ENCODE results near the gene PPP2R2B. TPM values are rescaled to one million over a fixed set of nuclear protein-coding genes. Genes with fewer than 3 reads are reported as not detected.

Gene PPP2R2B
- polyA plus RNA-seq, 1 donor (not counting 4 experiments of a cell fraction or from before 2014, with no cell fraction given), result 0.33 TPM

- no peak for DNase-seq (ENCODE audit: low read depth, low spot score)
- H3K36me3 ChIP-seq (ENCODE audit: control insufficient read depth in 2 of 2, extremely low read depth in 1 of 2, insufficient read depth in 2 of 2, low read length in 2 of 2), result no peaks in the 10 kb centered on the region
- no peaks in the 10 kb centered on the region for H3K27me3 ChIP-seq (ENCODE audit: control insufficient read depth, extremely low read depth, insufficient read depth, low read length)
- FAIRE-seq, result no peak
- no peak overlapping the region for H3K27ac ChIP-seq (ENCODE audit: control insufficient read depth, insufficient read depth, low read length)
- H3K79me2 ChIP-seq (ENCODE audit: control insufficient read depth, insufficient read depth, low read length), result no peaks in the 10 kb centered on the region
- H3K9ac ChIP-seq (ENCODE audit: control insufficient read depth, extremely low read depth, insufficient read depth, low read length), result no peak overlapping the region
- dilution Hi-C loops (cut with MboI; ENCODE audit: extremely low pct_ligation_motif_present, low sequenced_read_pairs), result no loop called here
- H3K4me2 ChIP-seq (ENCODE audit: control insufficient read depth, extremely low read depth, insufficient read depth, low read depth, low read length), result no peak overlapping the region
- H3K9me3 ChIP-seq (ENCODE audit: control insufficient read depth, low read depth, low read length), result no peaks in the 10 kb centered on the region
- H2AFZ ChIP-seq (ENCODE audit: control insufficient read depth, low read length), result no peak overlapping the region
- no peaks in the 10 kb centered on the region for H3K9me1 ChIP-seq (ENCODE audit: control insufficient read depth, extremely low read depth, insufficient read depth, low read length)
- H3K4me3 ChIP-seq (ENCODE audit: control insufficient read depth in 2 of 3, extremely low read depth in 1 of 3, insufficient read depth in 2 of 3, low read depth in 1 of 3, low read length in 3 of 3), result no peak overlapping the region
- H4K20me1 ChIP-seq (ENCODE audit: control insufficient read depth, extremely low read depth, insufficient read depth, low read length), result no peaks in the 10 kb centered on the region
- H3K4me1 ChIP-seq (ENCODE audit: control insufficient read depth, extremely low read depth, insufficient read depth, low read length), result no peaks in the 10 kb centered on the region
- no peak for TF ChIP-seq CTCF (optimal IDR thresholded peaks at IDR 0.05 in 1 of 3, IDR thresholded peaks at IDR 0.05 in 1 of 3, conservative IDR thresholded peaks at IDR 0.05 in 1 of 3; ENCODE audit: extremely low read depth in 1 of 3, insufficient read depth in 2 of 3, low read length in 3 of 3)
- TF ChIP-seq EZH2 (IDR thresholded peaks at IDR 0.05; ENCODE audit: low read length), result no peak
Observed at GRCh38 chr5:146599261-146599660, 279.3 kb downstream of the PPP2R2B start.

- Histone ChIP-seq H4K20me1 (ENCODE audit: control insufficient read depth, extremely low read depth, insufficient read depth, low read length) (no peaks in the 10 kb centered on the region), H3K27ac (ENCODE audit: control insufficient read depth, insufficient read depth, low read length) (no peak overlapping the region), H2AFZ (ENCODE audit: control insufficient read depth, low read length) (no peak overlapping the region), H3K9me3 (ENCODE audit: control insufficient read depth, low read depth, low read length) (no peaks in the 10 kb centered on the region), H3K9ac (ENCODE audit: control insufficient read depth, extremely low read depth, insufficient read depth, low read length) (no peak overlapping the region), H3K27me3 (ENCODE audit: control insufficient read depth, extremely low read depth, insufficient read depth, low read length) (no peaks in the 10 kb centered on the region), H3K4me2 (ENCODE audit: control insufficient read depth, extremely low read depth, insufficient read depth, low read depth, low read length) (no peak overlapping the region), H3K4me1 (ENCODE audit: control insufficient read depth, extremely low read depth, insufficient read depth, low read length) (no peaks in the 10 kb centered on the region), H3K79me2 (ENCODE audit: control insufficient read depth, insufficient read depth, low read length) (no peaks in the 10 kb centered on the region), H3K9me1 (ENCODE audit: control insufficient read depth, extremely low read depth, insufficient read depth, low read length) (no peaks in the 10 kb centered on the region), H3K36me3 (ENCODE audit: control insufficient read depth in 2 of 2, extremely low read depth in 1 of 2, insufficient read depth in 2 of 2, low read length in 2 of 2) (no peaks in the 10 kb centered on the region), H3K4me3 (ENCODE audit: control insufficient read depth in 2 of 3, extremely low read depth in 1 of 3, insufficient read depth in 2 of 3, low read depth in 1 of 3, low read length in 3 of 3) (no peak overlapping the region)
- dilution Hi-C loops (cut with MboI; ENCODE audit: extremely low pct_ligation_motif_present, low sequenced_read_pairs), result no loop called here
- TF ChIP-seq CTCF (optimal IDR thresholded peaks at IDR 0.05 in 1 of 3, IDR thresholded peaks at IDR 0.05 in 1 of 3, conservative IDR thresholded peaks at IDR 0.05 in 1 of 3; ENCODE audit: extremely low read depth in 1 of 3, insufficient read depth in 2 of 3, low read length in 3 of 3) (no peak), EZH2 (IDR thresholded peaks at IDR 0.05; ENCODE audit: low read length) (no peak)
- FAIRE-seq, result no peak
- DNase-seq (ENCODE audit: low read depth, low spot score), result no peak
Observed at GRCh38 chr5:146595088-146595487, 283.5 kb downstream of the PPP2R2B start.
